Measurements from ENCODE around the gene OLFM3.

- no peak for TF ChIP-seq CTCF (IDR thresholded peaks at IDR 0.05; ENCODE audit: low read depth, low read length)
- TF ChIP-seq EZH2phosphoT487 (IDR thresholded peaks at IDR 0.05; ENCODE audit: low read depth) = no peak
Measured at GRCh38 chr1:101835988-101836387, 160.7 kb downstream of the OLFM3 start.
